ENCODE results near the gene DCDC1.
"Not testable (repeated sequence)": the region's sequence is repeated elsewhere in the genome, so short reads cannot be mapped to it uniquely, and the experiment has no call there.

Gene DCDC1

GRCh38 chr11:31303644-31304180 is 65.8 kb downstream of the DCDC1 start:
- Histone ChIP-seq H3K4me3 (no peak overlapping the region), H3K9ac (ENCODE audit: insufficient read length) (no peak overlapping the region), H3K27ac (no peak overlapping the region), H3K9me3 (ENCODE audit: low read depth, low read length) (no peaks in the 10 kb centered on the region), H3K36me3 (ENCODE audit: insufficient read depth, low read length) (no peaks in the 10 kb centered on the region)
- no peak for DNase-seq (ENCODE audit: low read depth, low spot score)
- TF ChIP-seq FOXP2 (optimal IDR thresholded peaks at IDR 0.05; ENCODE audit: control extremely low read depth, extremely low read length, insufficient read depth) (no peak), POLR2AphosphoS5 (IDR thresholded peaks at IDR 0.05; ENCODE audit: borderline replicate concordance, low read depth, low read length) (no peak), EZH2 (IDR thresholded peaks at IDR 0.05) (no peak)

- peak; percentile 8 for DNase-seq (ENCODE audit: low read depth, low spot score)
- Histone ChIP-seq H3K9ac (ENCODE audit: insufficient read length) (no peak overlapping the region), H3K9me3 (ENCODE audit: low read depth, low read length) (no peaks in the 10 kb centered on the region), H3K27ac (no peak overlapping the region), H3K4me3 (no peak overlapping the region; the same call in 1 of the 2 replicates), H3K36me3 (ENCODE audit: insufficient read depth, low read length) (no peaks in the 10 kb centered on the region)
- no peak for TF ChIP-seq POLR2AphosphoS5 (IDR thresholded peaks at IDR 0.05; ENCODE audit: borderline replicate concordance, low read depth, low read length)
- TF ChIP-seq EZH2 (IDR thresholded peaks at IDR 0.05), result no peak
Observed at GRCh38 chr11:31301549-31302510, 67.7 kb downstream of the DCDC1 start.

- Histone ChIP-seq H3K9me3 (ENCODE audit: low read depth, low read length) (no peaks in the 10 kb centered on the region), H3K9ac (ENCODE audit: insufficient read length) (no peak overlapping the region), H3K4me3 (no peak overlapping the region), H3K36me3 (ENCODE audit: insufficient read depth, low read length) (no peaks in the 10 kb centered on the region), H3K27ac (no peak overlapping the region)
- no peak for DNase-seq (ENCODE audit: low read depth, low spot score)
- TF ChIP-seq EZH2 (IDR thresholded peaks at IDR 0.05), result no peak
- TF ChIP-seq POLR2AphosphoS5 (IDR thresholded peaks at IDR 0.05; ENCODE audit: borderline replicate concordance, low read depth, low read length), result no peak
- no peak for TF ChIP-seq FOXP2 (optimal IDR thresholded peaks at IDR 0.05; ENCODE audit: control extremely low read depth, extremely low read length, insufficient read depth)
Observed at GRCh38 chr11:31295308-31295707, 74.2 kb downstream of the DCDC1 start.

- H3K9me3 ChIP-seq (ENCODE audit: low read depth, low read length); H3K4me3 ChIP-seq; H3K27ac ChIP-seq; H3K9ac ChIP-seq (ENCODE audit: insufficient read length); H3K36me3 ChIP-seq (ENCODE audit: insufficient read depth, low read length); DNase-seq (ENCODE audit: low read depth, low spot score): not testable (repeated sequence)
Observed at GRCh38 chr11:31273527-31273926, 96.0 kb downstream of the DCDC1 start.

GRCh38 chr11:31267720-31268119 is 101.8 kb downstream of the DCDC1 start:
- no peak for DNase-seq (ENCODE audit: low read depth, low spot score)
- H3K9ac ChIP-seq (ENCODE audit: insufficient read length), result no peak overlapping the region
- no peaks in the 10 kb centered on the region for H3K36me3 ChIP-seq (ENCODE audit: insufficient read depth, low read length)
- no peaks in the 10 kb centered on the region for H3K9me3 ChIP-seq (ENCODE audit: low read depth, low read length)
- TF ChIP-seq EZH2 (IDR thresholded peaks at IDR 0.05) (no peak), POLR2AphosphoS5 (IDR thresholded peaks at IDR 0.05; ENCODE audit: borderline replicate concordance, low read depth, low read length) (no peak), FOXP2 (optimal IDR thresholded peaks at IDR 0.05; ENCODE audit: control extremely low read depth, extremely low read length, insufficient read depth) (no peak)
- H3K4me3 ChIP-seq, result no peak overlapping the region
- no peak overlapping the region for H3K27ac ChIP-seq

- Histone ChIP-seq H3K4me3 (no peak overlapping the region), H3K9ac (ENCODE audit: insufficient read length) (no peak overlapping the region), H3K9me3 (ENCODE audit: low read depth, low read length) (no peaks in the 10 kb centered on the region), H3K36me3 (ENCODE audit: insufficient read depth, low read length) (no peaks in the 10 kb centered on the region), H3K27ac (no peak overlapping the region)
- no peak for TF ChIP-seq FOXP2 (optimal IDR thresholded peaks at IDR 0.05; ENCODE audit: control extremely low read depth, extremely low read length, insufficient read depth)
- TF ChIP-seq EZH2 (IDR thresholded peaks at IDR 0.05), result no peak
- no peak for TF ChIP-seq POLR2AphosphoS5 (IDR thresholded peaks at IDR 0.05; ENCODE audit: borderline replicate concordance, low read depth, low read length)
- no peak for DNase-seq (ENCODE audit: low read depth, low spot score)
Observed at GRCh38 chr11:31264834-31265233, 104.7 kb downstream of the DCDC1 start.

- H3K9ac ChIP-seq (ENCODE audit: insufficient read length), result no peak overlapping the region
- no peaks in the 10 kb centered on the region for H3K9me3 ChIP-seq (ENCODE audit: low read depth, low read length)
- no peak for DNase-seq (ENCODE audit: low read depth, low spot score)
- no peaks in the 10 kb centered on the region for H3K36me3 ChIP-seq (ENCODE audit: insufficient read depth, low read length)
- H3K27ac ChIP-seq, result no peak overlapping the region
- H3K4me3 ChIP-seq, result no peak overlapping the region
- TF ChIP-seq FOXP2 (optimal IDR thresholded peaks at IDR 0.05; ENCODE audit: control extremely low read depth, extremely low read length, insufficient read depth), result no peak
- TF ChIP-seq EZH2 (IDR thresholded peaks at IDR 0.05), result no peak
- no peak for TF ChIP-seq POLR2AphosphoS5 (IDR thresholded peaks at IDR 0.05; ENCODE audit: borderline replicate concordance, low read depth, low read length)
Observed at GRCh38 chr11:31262761-31263160, 106.8 kb downstream of the DCDC1 start.

- H3K9me3 ChIP-seq (ENCODE audit: low read depth, low read length), result no peaks in the 10 kb centered on the region
- no peak overlapping the region for H3K4me3 ChIP-seq
- no peak for DNase-seq (ENCODE audit: low read depth, low spot score)
- no peaks in the 10 kb centered on the region for H3K36me3 ChIP-seq (ENCODE audit: insufficient read depth, low read length)
- H3K27ac ChIP-seq, result no peak overlapping the region
- no peak overlapping the region for H3K9ac ChIP-seq (ENCODE audit: insufficient read length)
- TF ChIP-seq POLR2AphosphoS5 (IDR thresholded peaks at IDR 0.05; ENCODE audit: borderline replicate concordance, low read depth, low read length) (no peak), FOXP2 (optimal IDR thresholded peaks at IDR 0.05; ENCODE audit: control extremely low read depth, extremely low read length, insufficient read depth) (no peak), EZH2 (IDR thresholded peaks at IDR 0.05) (no peak)
Observed at GRCh38 chr11:31259797-31260196, 109.7 kb downstream of the DCDC1 start.

Measured in SK-N-MC (cell line).